GM12875 (cell line): Measurements from ENCODE around the gene AHNAK2.
"Not testable (repeated sequence)": the region's sequence is repeated elsewhere in the genome, so short reads cannot be mapped to it uniquely, and the experiment has no call there.

ENCODE experiments used
- H3K4me3 ChIP-seq: one replicate; pipeline ENCODE4 v1.5.1; 2011; ENCODE audit warnings: low read depth, low read length, control low read depth
- CTCF ChIP-seq: IDR thresholded peaks from 2 replicates; pipeline ENCODE4 v1.5.1; 2011; ENCODE audit warnings: low read depth, mild to moderate bottlenecking, control low read depth, inconsistent platforms, low read length, moderate library complexity, borderline replicate concordance; ENCODE audit not compliant: insufficient read depth

AHNAK2 gene

GRCh38 chr14:104912053-104912452, 66.1 kb downstream of the AHNAK2 start:
- H3K4me3 ChIP-seq = no peak overlapping the region
- no peak for TF ChIP-seq CTCF

- TF ChIP-seq CTCF = no peak
- H3K4me3 ChIP-seq = no peak overlapping the region
Observed at GRCh38 chr14:104908303-104908702, 69.9 kb downstream of the AHNAK2 start.

- H3K4me3 ChIP-seq = not testable (repeated sequence)
Observed at GRCh38 chr14:104905579-104905933, 72.6 kb downstream of the AHNAK2 start.

GRCh38 chr14:104904650-104905578, 73.3 kb downstream of the AHNAK2 start:
- not testable (repeated sequence) for H3K4me3 ChIP-seq

- TF ChIP-seq CTCF = no peak
- no peak overlapping the region for H3K4me3 ChIP-seq
Observed at GRCh38 chr14:104903990-104904389, 74.2 kb downstream of the AHNAK2 start.

- TF ChIP-seq CTCF = no peak
Observed at GRCh38 chr14:104900639-104901512, 77.3 kb downstream of the AHNAK2 start.

GRCh38 chr14:104899781-104900180, 78.4 kb downstream of the AHNAK2 start:
- TF ChIP-seq CTCF = no peak
- H3K4me3 ChIP-seq = no peak overlapping the region

More at GRCh38 chr14:104900639-104901512, 77.3 kb downstream of the AHNAK2 start:
- no peak overlapping the region for H3K4me3 ChIP-seq
